Esophagus squamous epithelium (tissue), 4 donors: ENCODE data around the gene GPAT2.
"Not testable (repeated sequence)": the region's sequence is repeated elsewhere in the genome, so short reads cannot be mapped to it uniquely, and the experiment has no call there.

Experiments used
- POLR2A ChIP-seq, 4 donors: fragments of 450-650 bp; IDR thresholded peaks; one replicate each; pipeline ENCODE4 v1.6.1; 2017; ENCODE audit warnings: antibody characterized with exemption in 4 of 4, mild to moderate bottlenecking in 4 of 4, moderate library complexity in 3 of 4
- TF ChIP-seq, protein P1 (sequence below), 6 experiments: fragments of 450-650 bp in 4 of 6; fragments of 200-600 bp in 2 of 6; sonication (generic) in 2 of 6; IDR thresholded peaks; one replicate each; pipeline ENCODE4 v1.5.1; 2016 to 2019; ENCODE audit warnings: antibody characterized with exemption in 6 of 6, mild to moderate bottlenecking in 4 of 6, moderate library complexity in 4 of 6

DNA sequence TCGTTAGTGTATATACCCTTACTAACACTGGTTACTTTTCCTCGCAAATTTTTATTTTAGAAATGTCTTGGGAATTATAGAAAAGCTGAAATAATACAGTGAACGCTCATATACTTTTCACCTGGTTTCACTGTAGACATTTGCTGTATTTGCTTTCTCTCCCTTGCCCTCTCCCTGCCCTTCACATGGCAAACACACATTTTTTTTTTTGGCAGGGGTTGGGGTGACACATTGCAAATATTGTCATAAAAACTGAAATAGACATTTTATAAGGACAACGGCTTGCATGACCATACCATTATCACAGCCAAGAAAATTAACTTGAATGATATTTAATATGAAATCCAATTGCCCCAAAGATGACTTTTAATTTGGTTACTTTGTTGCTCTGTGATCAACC, 18.4 kb downstream of the GPAT2 start:
- TF ChIP-seq, protein P1, sequence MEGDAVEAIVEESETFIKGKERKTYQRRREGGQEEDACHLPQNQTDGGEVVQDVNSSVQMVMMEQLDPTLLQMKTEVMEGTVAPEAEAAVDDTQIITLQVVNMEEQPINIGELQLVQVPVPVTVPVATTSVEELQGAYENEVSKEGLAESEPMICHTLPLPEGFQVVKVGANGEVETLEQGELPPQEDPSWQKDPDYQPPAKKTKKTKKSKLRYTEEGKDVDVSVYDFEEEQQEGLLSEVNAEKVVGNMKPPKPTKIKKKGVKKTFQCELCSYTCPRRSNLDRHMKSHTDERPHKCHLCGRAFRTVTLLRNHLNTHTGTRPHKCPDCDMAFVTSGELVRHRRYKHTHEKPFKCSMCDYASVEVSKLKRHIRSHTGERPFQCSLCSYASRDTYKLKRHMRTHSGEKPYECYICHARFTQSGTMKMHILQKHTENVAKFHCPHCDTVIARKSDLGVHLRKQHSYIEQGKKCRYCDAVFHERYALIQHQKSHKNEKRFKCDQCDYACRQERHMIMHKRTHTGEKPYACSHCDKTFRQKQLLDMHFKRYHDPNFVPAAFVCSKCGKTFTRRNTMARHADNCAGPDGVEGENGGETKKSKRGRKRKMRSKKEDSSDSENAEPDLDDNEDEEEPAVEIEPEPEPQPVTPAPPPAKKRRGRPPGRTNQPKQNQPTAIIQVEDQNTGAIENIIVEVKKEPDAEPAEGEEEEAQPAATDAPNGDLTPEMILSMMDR (IDR thresholded peaks at IDR 0.05), result not testable (repeated sequence)
- not testable (repeated sequence) for TF ChIP-seq POLR2A (IDR thresholded peaks at IDR 0.05)
